ENCODE data around the gene RAD51B.

DNA sequence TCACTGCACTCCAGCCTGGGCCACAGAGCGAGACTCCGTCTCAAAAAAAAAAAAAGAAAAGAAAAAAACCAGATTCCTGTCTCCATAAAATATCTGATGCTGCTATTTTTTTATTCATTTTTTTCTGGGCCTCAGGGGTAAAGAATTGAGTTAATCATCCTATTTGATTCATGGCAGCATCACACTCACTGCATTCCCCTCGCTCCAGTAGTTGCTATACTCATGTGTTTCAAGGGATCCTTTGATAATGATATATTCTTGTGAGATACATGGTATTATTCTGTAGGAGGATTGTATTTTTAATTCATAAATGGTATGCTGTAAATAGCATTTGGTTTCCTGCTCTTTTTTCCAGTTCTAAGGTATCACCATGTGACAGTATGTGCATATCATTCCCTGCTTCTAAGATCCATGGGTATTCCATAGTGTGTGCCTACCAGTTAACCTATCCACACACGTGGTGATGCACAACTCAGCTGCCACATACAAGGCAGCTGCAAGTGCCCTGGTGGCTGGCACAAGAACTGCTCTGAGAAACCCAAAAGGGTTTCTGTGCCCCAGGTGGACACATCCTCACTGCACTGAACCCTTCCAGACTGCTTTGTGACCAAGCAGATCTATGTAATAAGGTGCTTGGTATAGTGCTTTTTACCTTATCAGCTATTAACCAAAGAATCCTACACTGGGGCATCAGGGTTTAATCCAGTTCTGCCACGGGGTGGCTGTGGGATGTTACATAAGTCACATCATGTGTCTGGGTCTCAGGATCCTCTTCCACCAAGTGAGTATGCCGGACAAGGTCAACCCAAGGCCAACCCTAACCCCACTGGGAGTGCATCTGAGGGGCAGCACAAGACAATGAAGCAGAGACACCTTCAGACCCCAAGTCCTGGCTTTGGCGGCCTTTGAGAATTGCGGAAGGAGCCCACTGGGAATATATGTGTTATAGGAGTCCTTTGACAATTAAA lies 898.7 kb downstream of the RAD51B start:
- TF ChIP-seq, protein P1, sequence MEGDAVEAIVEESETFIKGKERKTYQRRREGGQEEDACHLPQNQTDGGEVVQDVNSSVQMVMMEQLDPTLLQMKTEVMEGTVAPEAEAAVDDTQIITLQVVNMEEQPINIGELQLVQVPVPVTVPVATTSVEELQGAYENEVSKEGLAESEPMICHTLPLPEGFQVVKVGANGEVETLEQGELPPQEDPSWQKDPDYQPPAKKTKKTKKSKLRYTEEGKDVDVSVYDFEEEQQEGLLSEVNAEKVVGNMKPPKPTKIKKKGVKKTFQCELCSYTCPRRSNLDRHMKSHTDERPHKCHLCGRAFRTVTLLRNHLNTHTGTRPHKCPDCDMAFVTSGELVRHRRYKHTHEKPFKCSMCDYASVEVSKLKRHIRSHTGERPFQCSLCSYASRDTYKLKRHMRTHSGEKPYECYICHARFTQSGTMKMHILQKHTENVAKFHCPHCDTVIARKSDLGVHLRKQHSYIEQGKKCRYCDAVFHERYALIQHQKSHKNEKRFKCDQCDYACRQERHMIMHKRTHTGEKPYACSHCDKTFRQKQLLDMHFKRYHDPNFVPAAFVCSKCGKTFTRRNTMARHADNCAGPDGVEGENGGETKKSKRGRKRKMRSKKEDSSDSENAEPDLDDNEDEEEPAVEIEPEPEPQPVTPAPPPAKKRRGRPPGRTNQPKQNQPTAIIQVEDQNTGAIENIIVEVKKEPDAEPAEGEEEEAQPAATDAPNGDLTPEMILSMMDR (IDR thresholded peaks at IDR 0.05; ENCODE audit: poor library complexity), result no peak
- no peak for TF ChIP-seq EZH2 (IDR thresholded peaks at IDR 0.05; ENCODE audit: borderline replicate concordance)

Measured in hepatocyte (in vitro differentiated cells).